HepG2 (cell line): ENCODE results near the gene RBPJ. TPM values are rescaled to one million over a fixed set of nuclear protein-coding genes. Genes with fewer than 3 reads are reported as not detected.

Source experiments
- ATAC-seq: fragments of 200-7000 bp; cut with Tn5 transposase; 3 replicates; pipeline ENCODE4 v1.9.1; 2020; ENCODE audit warnings: mild to moderate bottlenecking, moderate library complexity
- BruUV-seq: library from RNA; stranded (reverse); fragments of 400-500 nt; replicated peaks from 2 replicates; lab custom pipeline; 2021; lab: Mats Ljungman, UMichigan
- CTCF ChIA-PET: fragments of 300-600 bp; formaldehyde crosslinking; extraction: SDS; loops from one replicate; lab custom pipeline; 2021; ENCODE audit warnings: low total read pairs, inconsistent platforms, low intra/inter-chr PET ratio; lab: Yijun Ruan, JAX
- POLR2A ChIA-PET: fragments of 350-600 bp; sonication (Branson Sonifier 250); formaldehyde crosslinking; loops from one replicate; lab custom pipeline; 2020; ENCODE audit warnings: antibody characterized with exemption, inconsistent platforms; lab: Yijun Ruan, JAX
- DNase-seq: peaks from one replicate; pipeline ENCODE4 v3.0.0-alpha.2; 2015; ENCODE audit warnings: low spot score
- FAIRE-seq: peaks from 3 replicates; lab custom pipeline; 2011; peaks lifted over from hg19 to GRCh38; lab: Jason Lieb, UNC
- H2AFZ ChIP-seq: one replicate; pipeline ENCODE4 v1.6.1; 2011; ENCODE audit warnings: low read length, inconsistent platforms
- H3K27ac ChIP-seq: fragments of 300-600 bp; 3 replicates; pipeline ENCODE4 v1.8.0; 2011; ENCODE audit warnings: mixed run types, mild to moderate bottlenecking, mixed read lengths, low read length, inconsistent platforms; ENCODE audit not compliant: insufficient read depth; ENCODE audit errors: extremely low read length
- H3K27me3 ChIP-seq, 2 experiments: fragments of 200-600 bp in 1 of 2; 2 replicates in 1 of 2; 3 replicates in 1 of 2; pipeline versions ENCODE4 v1.6.0 to v1.8.0; 2011; ENCODE audit warnings: low read length in 2 of 2, mild to moderate bottlenecking in 2 of 2, moderate library complexity in 2 of 2, inconsistent platforms in 1 of 2; ENCODE audit not compliant: insufficient read depth in 2 of 2, control insufficient read depth in 1 of 2
- H3K36me3 ChIP-seq, 2 experiments: fragments of 200-600 bp in 1 of 2; replicated peaks in 1 of 2; 2 replicates in 1 of 2; 3 replicates in 1 of 2; pipeline versions ENCODE4 v1.5.1 to v1.8.0; 2011; ENCODE audit warnings: low read length in 2 of 2, inconsistent platforms in 1 of 2; ENCODE audit not compliant: insufficient read depth in 2 of 2, control insufficient read depth in 1 of 2
- H3K4me1 ChIP-seq: 2 replicates; pipeline ENCODE4 v1.5.1; 2012; ENCODE audit warnings: low read length, inconsistent platforms; ENCODE audit not compliant: insufficient read depth
- H3K4me2 ChIP-seq: 2 replicates; pipeline ENCODE4 v1.6.0; 2011; ENCODE audit warnings: low read depth, low read length, inconsistent platforms
- H3K4me3 ChIP-seq, 3 experiments: fragments of 200-600 bp in 1 of 3; sonication (generic), shearing (Covaris generic) in 1 of 3; replicated peaks in 1 of 3; 2 replicates each; pipeline ENCODE4 v1.5.1; 2011 to 2016; ENCODE audit warnings: low read length in 3 of 3, inconsistent platforms in 2 of 3, low read depth in 2 of 3, mild to moderate bottlenecking in 2 of 3, control low read depth in 1 of 3, mixed read lengths in 1 of 3; ENCODE audit not compliant: insufficient read depth in 1 of 3
- H3K79me2 ChIP-seq: one replicate; pipeline ENCODE4 v1.6.1; 2011; ENCODE audit warnings: low read length, inconsistent platforms; ENCODE audit not compliant: insufficient read depth
- H3K9ac ChIP-seq: 2 replicates; pipeline ENCODE4 v1.6.0; 2011; ENCODE audit warnings: mild to moderate bottlenecking, low read depth, low read length, inconsistent platforms; ENCODE audit not compliant: insufficient read depth
- H3K9me3 ChIP-seq: 2 replicates; pipeline ENCODE4 v1.5.1; 2012; ENCODE audit warnings: mild to moderate bottlenecking, low read length
- H4K20me1 ChIP-seq: 2 replicates; pipeline ENCODE4 v1.6.0; 2011; ENCODE audit warnings: inconsistent platforms, mild to moderate bottlenecking, low read length, moderate library complexity; ENCODE audit not compliant: insufficient read depth
- CHD2 ChIP-seq: IDR thresholded peaks from 2 replicates; pipeline ENCODE4 v1.6.1; 2011; ENCODE audit warnings: low read depth, low read length, improper control_type of control experiment
- ISX ChIP-seq: sonication (generic); formaldehyde crosslinking; conservative IDR thresholded peaks from 2 replicates; pipeline ENCODE4 v1.5.0; 2020; ENCODE audit warnings: missing genetic modification reagents
- REPIN1 ChIP-seq: sonication (generic); formaldehyde crosslinking; IDR thresholded peaks from 2 replicates; pipeline ENCODE4 v1.8.0; 2022; ENCODE audit warnings: missing genetic modification reagents, low read depth, mild to moderate bottlenecking, borderline replicate concordance
- RXRB ChIP-seq: IDR thresholded peaks from 2 replicates; pipeline ENCODE4 v1.6.1; 2016; ENCODE audit warnings: borderline replicate concordance, missing genetic modification reagents, missing compliant biosample characterization
- ZBTB10 ChIP-seq: sonication (generic); formaldehyde crosslinking; IDR thresholded peaks from 2 replicates; pipeline ENCODE4 v1.4.0; 2020; ENCODE audit warnings: missing genetic modification reagents, borderline replicate concordance
- ZBTB39 ChIP-seq: sonication (generic); formaldehyde crosslinking; IDR thresholded peaks from 2 replicates; pipeline ENCODE4 v1.5.0; 2020; ENCODE audit warnings: missing genetic modification reagents
- ZC3H4 ChIP-seq: sonication (generic); formaldehyde crosslinking; IDR thresholded peaks from 2 replicates; pipeline ENCODE4 v1.4.0; 2020; ENCODE audit warnings: missing genetic modification reagents, borderline replicate concordance
- ZFP1 ChIP-seq: IDR thresholded peaks from 2 replicates; pipeline ENCODE4 v1.6.1; 2016
- ZFP90 ChIP-seq: sonication (generic); formaldehyde crosslinking; IDR thresholded peaks from 2 replicates; pipeline ENCODE4 v1.8.0; 2022; ENCODE audit warnings: missing genetic modification reagents, mild to moderate bottlenecking, inconsistent platforms, borderline replicate concordance
- ZNF232 ChIP-seq: sonication (generic); formaldehyde crosslinking; IDR thresholded peaks from 2 replicates; pipeline ENCODE4 v1.4.0; 2020; ENCODE audit warnings: missing genetic modification reagents, borderline replicate concordance
- ZNF235 ChIP-seq: sonication (generic); formaldehyde crosslinking; IDR thresholded peaks from 2 replicates; pipeline ENCODE4 v1.8.1; 2023; ENCODE audit warnings: mild to moderate bottlenecking, missing genetic modification reagents, borderline replicate concordance
- ZNF3 ChIP-seq: IDR thresholded peaks from 2 replicates; pipeline ENCODE4 v1.7.0; 2017; ENCODE audit warnings: inconsistent platforms
- WGBS: methylation state at CpG from one replicate; pipeline ENCODE4 v1.1.6; 2017; ENCODE audit warnings: low lambda C conversion rate; 5-methylcytosine and 5-hydroxymethylcytosine counted together
- in situ Hi-C: cut with HindIII; loops from 2 replicates; pipeline ENCODE4 v1.10.0; 2017; ENCODE audit warnings: low pct_unique_long_range_greater_than_20kb; ENCODE audit not compliant: extremely low pct_ligation_motif_present
- intact Hi-C: fragments of 100-400 bp; cut with micrococcal nuclease; formaldehyde crosslinking; loops from one replicate; pipeline ENCODE4 v1.10.0; 2022; ENCODE audit not compliant: unreplicated experiment
- polyA plus RNA-seq, 8 experiments: library from polyadenylated mRNA; depleted of rRNA in 3 of 8; stranded (reverse) in 7 of 8; unstranded in 1 of 8; fragments of >200 nt; fragmentation: Illumina TruSeq in 4 of 8; extraction: Trizol in 4 of 8; gene quantifications; 2 replicates each; pipeline versions ENCODE4 v1.2.1 to v1.2.3, GENCODE V29; 2011 to 2016; ENCODE audit warnings: low read depth in 4 of 8, missing spikeins in 1 of 8, mixed read lengths in 1 of 8; ENCODE audit not compliant: insufficient read depth in 1 of 8
- total RNA-seq, 5 experiments: library from RNA; depleted of rRNA; stranded (reverse); fragments of >200 nt; fragmentation: Illumina TruSeq; extraction: Trizol; gene quantifications; 2 replicates each; pipeline ENCODE4 v1.2.3, GENCODE V29; 2016; ENCODE audit warnings: low read depth in 1 of 5
- TF ChIP-seq, protein P1 (sequence below): sonication (generic); formaldehyde crosslinking; IDR thresholded peaks from 2 replicates; pipeline ENCODE4 v1.8.0; 2022; ENCODE audit warnings: missing genetic modification reagents, low read depth, mild to moderate bottlenecking, borderline replicate concordance

Gene RBPJ
- total and polyA plus RNA-seq, 2 of the 13 experiments (the other 11 are each of a cell fraction or from before 2014, with no cell fraction given), result 25.9 to 33.2 TPM

DNA sequence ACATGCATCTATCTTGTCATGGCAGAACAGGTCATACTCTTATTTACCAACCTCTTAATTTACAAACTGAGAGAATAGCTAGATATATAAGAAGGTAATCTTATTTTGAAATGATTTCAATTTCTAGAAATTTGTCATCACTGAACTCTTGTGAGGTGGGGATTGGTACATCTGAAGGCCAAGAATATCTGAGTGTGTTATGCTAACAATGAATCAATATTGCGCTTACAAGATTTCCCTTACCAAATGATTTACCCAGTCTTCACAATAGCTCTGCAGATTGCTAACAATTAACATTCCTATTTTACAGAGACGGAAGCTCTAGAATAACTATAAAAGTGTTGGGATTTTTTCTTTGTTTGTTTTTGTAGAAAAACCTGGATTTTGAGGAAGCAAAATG lies 48.3 kb downstream of the RBPJ start:
- Histone ChIP-seq H3K27ac (no peak overlapping the region), H3K36me3 (no peaks in the 10 kb centered on the region; a peak in 1 of 5 replicates), H3K4me1 (peaks cover 47% of the 10 kb centered on the region), H3K9ac (no peak overlapping the region), H2AFZ (no peak overlapping the region), H3K4me3 (no peak overlapping the region), H3K27me3 (no peaks in the 10 kb centered on the region), H4K20me1 (peaks cover 61% of the 10 kb centered on the region), H3K4me2 (no peak overlapping the region), H3K9me3 (no peaks in the 10 kb centered on the region), H3K79me2 (peaks cover 58% of the 10 kb centered on the region)
- FAIRE-seq (no peak), ATAC-seq (no peak), DNase-seq (no peak)
- BruUV-seq, result no TSS peak
- intact Hi-C loops, result no loop called here
- CTCF ChIA-PET, result no interaction called here
- in situ Hi-C loops, result no loop called here
- WGBS, result 91% methylated on average over 2 of the region's 2 CpGs
- POLR2A ChIA-PET, result no interaction called here
- TF ChIP-seq ZNF232 (CRISPR knock-in tag) (no peak), ZBTB39 (CRISPR knock-in tag) (no peak), ZNF3 (CRISPR knock-in tag) (no peak), CHD2 (no peak), ZFP1 (CRISPR knock-in tag) (no peak), RXRB (CRISPR knock-in tag) (no peak), ISX (CRISPR knock-in tag) (no peak), ZFP90 (CRISPR knock-in tag) (no peak), ZBTB10 (CRISPR knock-in tag) (no peak), ZC3H4 (CRISPR knock-in tag) (no peak), REPIN1 (CRISPR knock-in tag) (no peak), ZNF235 (CRISPR knock-in tag) (no peak)
- TF ChIP-seq, protein P1, sequence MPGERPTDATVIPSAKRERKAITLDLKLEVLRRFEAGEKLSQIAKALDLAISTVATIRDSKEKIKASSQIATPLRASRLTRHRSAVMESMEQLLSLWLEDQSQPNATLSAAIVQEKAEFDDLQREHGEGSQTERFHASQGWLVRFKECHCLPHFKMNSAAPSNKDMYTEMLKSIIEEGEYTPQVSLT (CRISPR knock-in tag), result no peak
